GM15510 (cell line): ENCODE results near the gene ADAM12.

ENCODE experiments used
- POLR2A ChIP-seq: IDR thresholded peaks from 3 replicates; pipeline ENCODE4 v1.6.1; 2011; ENCODE audit warnings: borderline replicate concordance; ENCODE audit not compliant: insufficient read length; ENCODE audit errors: extremely low read depth

ADAM12 gene

GRCh38 chr10:126117196-126117595 lies 271.1 kb downstream of the ADAM12 start:
- no peak for TF ChIP-seq POLR2A

DNA sequence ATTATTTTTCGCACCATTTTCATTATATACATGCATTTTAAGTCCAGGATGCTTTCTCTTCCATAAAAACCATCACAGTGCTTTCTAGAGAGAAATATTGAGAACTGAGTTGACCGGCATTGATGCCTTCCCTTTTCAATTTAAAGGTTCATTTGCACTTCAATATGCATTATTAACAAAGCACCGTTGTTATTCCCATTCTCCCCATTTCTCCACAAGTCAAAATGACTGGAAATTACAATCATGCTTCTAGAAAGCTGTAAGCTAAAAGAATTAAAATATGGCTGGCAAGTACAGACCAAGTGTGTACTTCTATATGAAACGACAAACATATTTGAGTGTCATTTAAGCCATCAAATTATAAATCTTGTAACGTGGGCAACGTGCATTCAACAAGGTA lies 272.4 kb downstream of the ADAM12 start:
- no peak for TF ChIP-seq POLR2A

DNA sequence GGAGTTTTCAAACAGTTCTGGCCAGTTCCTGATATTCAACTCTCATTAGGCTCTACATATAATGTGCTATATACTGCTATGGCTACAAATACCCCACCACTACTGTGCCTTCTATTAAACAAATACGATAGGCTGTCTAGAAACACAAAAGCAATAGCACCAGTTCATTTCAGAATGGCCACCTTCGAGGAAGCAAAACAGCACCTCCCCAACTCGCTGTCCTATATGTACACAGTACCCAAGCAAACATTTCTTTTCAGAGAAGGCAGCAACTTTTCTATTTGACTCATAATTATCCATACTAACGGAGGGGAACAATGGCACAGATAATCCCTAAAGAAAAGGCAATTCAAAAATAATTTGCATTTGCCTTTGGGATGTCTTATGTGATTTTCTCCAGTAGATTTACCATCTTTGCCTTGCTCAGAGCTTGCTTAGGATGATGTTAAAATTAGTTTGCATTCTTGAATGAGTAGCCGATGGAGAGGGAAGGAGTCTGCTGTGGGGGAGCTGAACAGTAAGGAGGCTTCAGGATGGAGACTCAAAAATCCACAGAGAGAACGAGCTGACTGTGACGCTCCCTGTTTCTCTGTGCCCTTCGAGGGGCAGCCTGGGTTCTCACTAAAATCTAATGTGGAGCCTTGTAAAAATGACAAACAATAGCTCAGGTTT lies 273.3 kb downstream of the ADAM12 start:
- no peak for TF ChIP-seq POLR2A

DNA sequence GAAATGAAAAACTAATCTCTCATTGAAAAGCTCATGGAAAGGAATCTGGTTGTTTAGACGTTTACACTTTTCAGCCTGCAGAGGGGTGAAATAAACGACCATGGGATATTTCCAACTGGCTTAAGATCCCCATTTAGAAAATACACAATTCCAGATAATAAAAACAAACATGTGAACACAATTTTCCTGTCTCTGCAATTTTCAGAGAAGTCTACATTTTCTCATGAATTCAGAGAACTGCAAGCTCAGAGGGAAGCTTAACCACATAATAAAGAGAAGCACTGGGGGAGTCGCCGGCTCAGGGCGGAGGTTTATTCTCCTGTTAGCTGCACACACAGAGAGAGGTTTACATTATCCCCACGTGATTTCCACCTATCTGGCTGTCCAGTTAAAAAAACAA lies 276.8 kb downstream of the ADAM12 start:
- TF ChIP-seq POLR2A: no peak

DNA sequence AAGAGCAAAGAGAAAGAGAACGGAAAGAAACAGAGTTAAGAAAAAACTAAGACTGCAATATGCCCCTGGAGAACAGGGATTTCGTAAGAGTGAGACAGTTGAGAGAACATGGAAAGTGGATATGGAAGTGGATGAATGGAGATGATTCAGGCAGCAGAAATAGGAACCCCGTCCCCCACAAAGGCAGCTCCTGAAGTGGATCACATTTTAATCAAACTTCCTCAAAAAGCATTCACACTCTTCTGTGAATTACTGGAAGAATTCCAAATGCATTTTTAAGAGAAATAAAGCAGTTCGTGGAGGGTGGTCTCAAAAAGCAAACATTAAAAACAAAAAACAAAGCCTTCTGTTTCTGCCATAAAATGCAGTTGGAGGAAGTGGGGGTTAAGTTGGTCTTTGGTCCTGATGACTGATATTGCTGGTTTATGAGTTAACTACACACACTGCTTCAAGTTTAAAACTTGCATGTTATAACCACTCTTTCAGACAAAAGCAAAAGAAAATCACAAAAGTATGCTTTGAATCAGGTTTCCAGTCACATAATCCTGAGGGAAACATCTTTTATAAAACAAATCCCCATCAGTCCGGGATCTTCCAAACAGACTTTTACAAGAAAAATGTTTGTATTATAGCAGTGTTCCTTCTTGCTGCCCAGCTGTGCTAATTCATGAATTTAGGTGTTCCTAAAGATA lies 277.6 kb downstream of the ADAM12 start:
- no peak for TF ChIP-seq POLR2A

GRCh38 chr10:126109893-126110292 lies 278.4 kb downstream of the ADAM12 start:
- TF ChIP-seq POLR2A: no peak

GRCh38 chr10:126108693-126109092 lies 279.6 kb downstream of the ADAM12 start:
- TF ChIP-seq POLR2A: no peak

- TF ChIP-seq POLR2A: no peak
These were observed 283.5 kb downstream of the ADAM12 start for GRCh38 chr10:126104767-126105166.

DNA sequence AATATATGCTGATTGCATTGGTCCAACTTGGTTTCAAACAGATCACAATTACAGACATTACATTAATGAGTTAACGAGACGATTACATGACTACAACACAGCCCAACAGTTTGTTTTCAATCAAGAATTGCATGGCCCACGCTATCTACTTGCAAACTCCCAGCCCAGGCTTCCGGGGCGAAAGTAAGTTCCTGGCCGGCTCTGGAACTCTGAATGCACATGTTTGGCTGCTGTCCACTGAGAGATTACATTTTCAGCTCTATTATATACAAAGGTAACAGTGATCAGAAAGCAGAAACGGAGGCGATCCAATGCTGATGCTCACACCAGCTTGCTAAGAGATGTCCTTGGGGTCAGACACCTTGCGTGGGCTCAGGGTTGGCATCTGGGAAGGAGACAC lies 285.6 kb downstream of the ADAM12 start:
- no peak for TF ChIP-seq POLR2A

DNA sequence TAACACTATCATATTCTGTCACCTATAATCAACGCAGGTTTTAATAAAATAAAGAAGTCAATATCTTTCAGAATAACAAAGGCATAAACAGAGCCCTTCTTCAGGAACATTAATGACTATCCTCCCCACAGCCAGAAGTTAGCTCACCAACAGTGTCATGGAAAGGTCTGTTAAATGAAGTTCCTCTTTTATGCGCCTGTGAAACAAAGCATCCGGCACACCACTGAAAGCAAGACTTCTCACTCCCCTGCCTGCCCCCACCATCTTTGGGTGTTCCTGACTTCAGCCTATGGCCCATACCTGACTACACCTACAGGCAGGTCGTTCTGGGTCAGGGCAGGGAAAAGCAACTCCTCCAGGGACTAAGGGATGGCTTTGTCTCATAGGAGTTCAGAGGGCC lies 286.5 kb downstream of the ADAM12 start:
- TF ChIP-seq POLR2A: no peak

DNA sequence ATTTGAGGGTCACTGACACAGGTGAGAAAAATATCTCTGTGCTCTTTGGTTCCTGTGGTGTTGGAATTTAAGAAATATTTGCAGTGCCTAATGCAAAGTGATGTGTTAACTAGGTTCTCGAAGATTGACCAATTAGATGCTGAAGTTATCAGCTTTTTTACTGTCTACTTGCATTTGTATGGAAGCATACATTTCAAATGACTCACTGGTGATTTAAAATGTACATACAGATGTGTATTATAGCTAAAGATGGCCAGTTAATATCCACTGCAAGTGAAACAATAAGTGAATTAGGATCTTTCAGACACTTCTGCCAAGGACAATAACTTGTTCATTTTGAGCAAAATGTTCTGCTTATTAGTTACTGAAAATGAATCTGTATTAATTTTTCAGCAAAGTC lies 287.0 kb downstream of the ADAM12 start:
- no peak for TF ChIP-seq POLR2A

DNA sequence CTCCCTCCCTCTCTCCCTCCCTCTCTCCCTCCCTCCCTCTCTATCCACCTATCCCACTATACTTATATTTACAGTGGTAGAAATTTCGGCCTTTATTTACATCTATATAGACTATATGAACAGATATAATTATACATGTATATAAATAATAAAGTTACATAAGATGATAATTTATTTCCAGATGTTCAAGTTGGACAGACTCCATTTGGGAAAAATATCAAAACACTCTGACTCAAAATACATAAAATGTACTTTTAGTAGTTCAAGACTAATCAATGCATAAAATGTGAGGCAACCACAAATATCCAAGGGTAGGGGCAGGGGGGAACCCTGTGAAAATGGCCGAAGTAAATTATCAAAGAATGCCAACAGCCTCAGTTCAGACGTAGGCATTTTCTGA lies 288.9 kb downstream of the ADAM12 start:
- no peak for TF ChIP-seq POLR2A

- no peak for TF ChIP-seq POLR2A
These were observed 290.1 kb downstream of the ADAM12 start for GRCh38 chr10:126098226-126098581.

GRCh38 chr10:126097558-126098225 lies 290.6 kb downstream of the ADAM12 start:
- no peak for TF ChIP-seq POLR2A

- TF ChIP-seq POLR2A: no peak
These were observed 293.7 kb downstream of the ADAM12 start for GRCh38 chr10:126094537-126094936.
